OCI-LY1 (cell line): ENCODE data around the gene DDX59.

ENCODE experiments used
- H2AFZ ChIP-seq: fragments of 200-600 bp; sonication (generic), shearing (Covaris generic); 2 replicates; pipeline ENCODE4 v1.6.0; 2014; ENCODE audit warnings: antibody characterized with exemption, mild to moderate bottlenecking, low read length
- H3F3A ChIP-seq: fragments of 200-600 bp; sonication (generic), shearing (Covaris generic); 2 replicates; pipeline ENCODE4 v1.6.0; 2014; ENCODE audit warnings: mild to moderate bottlenecking, antibody characterized with exemption, low read length, moderate library complexity; ENCODE audit not compliant: insufficient read depth
- H3K27ac ChIP-seq: fragments of 200-600 bp; sonication (generic); 2 replicates; pipeline ENCODE4 v1.5.1; 2014; ENCODE audit warnings: low read length, mixed run types, mild to moderate bottlenecking, low read depth; ENCODE audit not compliant: poor library complexity, severe bottlenecking
- H3K27me3 ChIP-seq: fragments of 200-600 bp; sonication (generic); 2 replicates; pipeline ENCODE4 v1.6.0; 2014; ENCODE audit warnings: antibody characterized with exemption, mild to moderate bottlenecking, low read length, moderate library complexity; ENCODE audit not compliant: insufficient read depth
- H3K36me3 ChIP-seq: fragments of 200-600 bp; sonication (generic); 2 replicates; pipeline ENCODE4 v1.6.1; 2014; ENCODE audit warnings: mild to moderate bottlenecking, antibody characterized with exemption, low read length, moderate library complexity, mixed read lengths; ENCODE audit not compliant: insufficient read depth
- H3K4me1 ChIP-seq: fragments of 200-600 bp; sonication (generic); 2 replicates; pipeline ENCODE4 v1.5.1; 2014; ENCODE audit warnings: mild to moderate bottlenecking, low read length, moderate library complexity; ENCODE audit not compliant: insufficient read depth, severe bottlenecking
- H3K4me2 ChIP-seq: fragments of 200-600 bp; sonication (generic), shearing (Covaris generic); 2 replicates; pipeline ENCODE4 v1.6.1; 2014; ENCODE audit warnings: low read length
- H3K4me3 ChIP-seq: fragments of 200-600 bp; sonication (generic); 2 replicates; pipeline ENCODE4 v1.5.1; 2014; ENCODE audit warnings: low read length, low read depth, mild to moderate bottlenecking, mixed read lengths; ENCODE audit not compliant: poor library complexity, severe bottlenecking
- H3K79me2 ChIP-seq: fragments of 200-600 bp; shearing (Covaris generic); 2 replicates; pipeline ENCODE4 v1.6.1; 2016; ENCODE audit warnings: mixed run types, low read length, mixed read lengths; ENCODE audit not compliant: insufficient read depth
- H3K9ac ChIP-seq: fragments of 200-600 bp; sonication (generic), shearing (Covaris generic); 2 replicates; pipeline ENCODE4 v1.6.1; 2014; ENCODE audit warnings: mild to moderate bottlenecking, low read length, mixed read lengths
- H3K9me2 ChIP-seq: fragments of 200-600 bp; sonication (generic), shearing (Covaris generic); 2 replicates; pipeline ENCODE4 v1.6.1; 2014; ENCODE audit warnings: low read depth, mild to moderate bottlenecking, low read length, mixed read lengths
- H3K9me3 ChIP-seq: fragments of 200-600 bp; shearing (Covaris generic); 2 replicates; pipeline ENCODE4 v1.6.1; 2014; ENCODE audit warnings: low read length, mixed read lengths
- H4K20me1 ChIP-seq: fragments of 200-600 bp; sonication (generic), shearing (Covaris generic); 2 replicates; pipeline ENCODE4 v1.6.0; 2016; ENCODE audit warnings: mild to moderate bottlenecking, low read length; ENCODE audit not compliant: insufficient read depth
- EZH2 ChIP-seq: fragments of 200-600 bp; sonication (generic), shearing (Covaris generic); IDR thresholded peaks from 2 replicates; pipeline ENCODE4 v1.8.0; 2017; ENCODE audit warnings: borderline replicate concordance, mixed run types, mild to moderate bottlenecking, antibody characterized with exemption, low read length, moderate library complexity, mixed read lengths
- TF ChIP-seq, protein P1 (sequence below): fragments of 200-600 bp; sonication (generic), shearing (Covaris generic); IDR thresholded peaks from 2 replicates; pipeline ENCODE4 v1.5.1; 2017; ENCODE audit warnings: mild to moderate bottlenecking, antibody characterized with exemption, low read length, moderate library complexity, mixed read lengths

Gene DDX59

GRCh38 chr1:200644021-200644420, 25.7 kb downstream of the DDX59 start:
- Histone ChIP-seq H3K36me3 (peaks cover 37% of the 10 kb centered on the region), H2AFZ (no peak overlapping the region), H3F3A (no peaks in the 10 kb centered on the region), H3K9me2 (no peaks in the 10 kb centered on the region), H4K20me1 (no peaks in the 10 kb centered on the region), H3K4me1 (no peaks in the 10 kb centered on the region), H3K79me2 (no peaks in the 10 kb centered on the region), H3K27ac (no peak overlapping the region), H3K9ac (no peak overlapping the region), H3K4me2 (no peak overlapping the region), H3K4me3 (no peak overlapping the region), H3K27me3 (no peaks in the 10 kb centered on the region), H3K9me3 (no peaks in the 10 kb centered on the region)
- TF ChIP-seq EZH2, result no peak
- TF ChIP-seq, protein P1, sequence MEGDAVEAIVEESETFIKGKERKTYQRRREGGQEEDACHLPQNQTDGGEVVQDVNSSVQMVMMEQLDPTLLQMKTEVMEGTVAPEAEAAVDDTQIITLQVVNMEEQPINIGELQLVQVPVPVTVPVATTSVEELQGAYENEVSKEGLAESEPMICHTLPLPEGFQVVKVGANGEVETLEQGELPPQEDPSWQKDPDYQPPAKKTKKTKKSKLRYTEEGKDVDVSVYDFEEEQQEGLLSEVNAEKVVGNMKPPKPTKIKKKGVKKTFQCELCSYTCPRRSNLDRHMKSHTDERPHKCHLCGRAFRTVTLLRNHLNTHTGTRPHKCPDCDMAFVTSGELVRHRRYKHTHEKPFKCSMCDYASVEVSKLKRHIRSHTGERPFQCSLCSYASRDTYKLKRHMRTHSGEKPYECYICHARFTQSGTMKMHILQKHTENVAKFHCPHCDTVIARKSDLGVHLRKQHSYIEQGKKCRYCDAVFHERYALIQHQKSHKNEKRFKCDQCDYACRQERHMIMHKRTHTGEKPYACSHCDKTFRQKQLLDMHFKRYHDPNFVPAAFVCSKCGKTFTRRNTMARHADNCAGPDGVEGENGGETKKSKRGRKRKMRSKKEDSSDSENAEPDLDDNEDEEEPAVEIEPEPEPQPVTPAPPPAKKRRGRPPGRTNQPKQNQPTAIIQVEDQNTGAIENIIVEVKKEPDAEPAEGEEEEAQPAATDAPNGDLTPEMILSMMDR, result no peak

DNA sequence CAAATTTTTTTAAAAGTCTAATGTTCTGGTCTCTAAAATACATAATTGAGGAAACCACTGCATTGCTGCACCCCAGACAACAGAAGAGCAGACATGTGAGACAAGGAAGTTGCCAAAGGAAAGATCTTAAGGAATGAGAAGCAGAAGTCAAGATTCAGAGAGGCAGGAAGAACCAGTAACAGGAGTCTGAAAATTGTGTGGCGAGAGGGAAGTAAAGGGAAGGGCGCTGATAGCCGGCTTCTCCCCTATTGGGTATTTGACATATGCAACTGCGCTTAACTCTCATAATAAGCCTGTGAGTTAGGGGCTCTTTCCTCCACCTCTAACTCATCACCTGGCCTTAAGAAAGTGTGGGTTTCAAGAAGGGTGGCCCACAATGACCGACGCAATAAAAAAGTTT, 27.2 kb downstream of the DDX59 start:
- H3K9me2 ChIP-seq, result no peaks in the 10 kb centered on the region
- peaks cover 24% of the 10 kb centered on the region for H3K36me3 ChIP-seq
- H3K79me2 ChIP-seq, result no peaks in the 10 kb centered on the region
- no peak overlapping the region for H3K27ac ChIP-seq
- H2AFZ ChIP-seq, result no peak overlapping the region
- no peak overlapping the region for H3K9ac ChIP-seq
- H3K9me3 ChIP-seq, result no peaks in the 10 kb centered on the region
- no peak for TF ChIP-seq EZH2
- TF ChIP-seq, protein P1, result no peak
- H3F3A ChIP-seq, result no peaks in the 10 kb centered on the region
- H3K27me3 ChIP-seq, result no peaks in the 10 kb centered on the region
- H3K4me3 ChIP-seq, result no peak overlapping the region
- H3K4me1 ChIP-seq, result no peaks in the 10 kb centered on the region
- no peak overlapping the region for H3K4me2 ChIP-seq
- no peaks in the 10 kb centered on the region for H4K20me1 ChIP-seq

DNA sequence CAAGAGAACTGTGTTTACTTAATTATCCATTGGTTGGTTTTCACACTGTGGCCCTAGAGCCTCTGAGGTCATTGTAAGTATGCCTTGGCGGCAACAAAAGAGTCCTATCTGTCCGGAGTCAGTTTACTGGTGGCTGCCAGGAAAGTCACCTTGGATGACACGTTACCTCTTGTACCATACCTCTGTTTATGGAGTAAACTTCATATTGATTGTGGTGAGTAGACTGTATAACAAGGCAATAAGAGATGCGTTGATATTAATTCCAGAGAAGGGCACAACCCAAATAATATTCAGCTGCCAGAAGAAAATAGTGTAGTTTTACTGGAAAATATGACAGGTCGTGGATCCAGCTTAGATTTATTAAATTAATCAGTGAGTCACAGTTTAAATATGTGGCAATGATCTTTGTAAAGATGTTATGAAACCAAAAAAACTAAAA, 28.7 kb downstream of the DDX59 start:
- Histone ChIP-seq H3K27me3 (no peaks in the 10 kb centered on the region), H3K4me2 (no peak overlapping the region), H4K20me1 (no peaks in the 10 kb centered on the region), H3K4me3 (no peak overlapping the region), H2AFZ (no peak overlapping the region), H3K79me2 (no peaks in the 10 kb centered on the region), H3K9me3 (no peaks in the 10 kb centered on the region), H3K9ac (no peak overlapping the region), H3K9me2 (no peaks in the 10 kb centered on the region), H3K4me1 (no peaks in the 10 kb centered on the region), H3F3A (no peaks in the 10 kb centered on the region), H3K27ac (no peak overlapping the region), H3K36me3 (peaks cover 12% of the 10 kb centered on the region)
- TF ChIP-seq, protein P1, result no peak
- TF ChIP-seq EZH2, result no peak
